ENCODE measurements around the gene VCL. TPM values are rescaled to one million over a fixed set of nuclear protein-coding genes. Genes with fewer than 3 reads are reported as not detected.
"Not testable (repeated sequence)": the region's sequence is repeated elsewhere in the genome, so short reads cannot be mapped to it uniquely, and the experiment has no call there.

Gene VCL
- total and polyA plus RNA-seq, 7 donors: 6.2 to 451 (median 179) TPM

GRCh38 chr10:74135452-74135851, 137.5 kb downstream of the VCL start:
- H3K4me1 ChIP-seq: peaks cover 0 to 12% (median 5%) of the 10 kb centered on the region in 4 donors
- intact Hi-C loops (cut with DNase I): no loop called here
- WGBS, 2 donors: 94 to 95% methylated on average over 3 of the region's 3 CpGs
- no peaks in the 10 kb centered on the region for H3K27me3 ChIP-seq
- H3K36me3 ChIP-seq: peaks cover 35 to 85% (median 47%) of the 10 kb centered on the region in 4 donors
- H3K27ac ChIP-seq: no peak overlapping the region
- DNase-seq: no peak
- H3K4me3 ChIP-seq: no peak overlapping the region
- TF ChIP-seq EP300 (IDR thresholded peaks at IDR 0.05) (no peak), CTCF (IDR thresholded peaks at IDR 0.05) (no peak)
- H3K9me3 ChIP-seq: no peaks in the 10 kb centered on the region

DNA sequence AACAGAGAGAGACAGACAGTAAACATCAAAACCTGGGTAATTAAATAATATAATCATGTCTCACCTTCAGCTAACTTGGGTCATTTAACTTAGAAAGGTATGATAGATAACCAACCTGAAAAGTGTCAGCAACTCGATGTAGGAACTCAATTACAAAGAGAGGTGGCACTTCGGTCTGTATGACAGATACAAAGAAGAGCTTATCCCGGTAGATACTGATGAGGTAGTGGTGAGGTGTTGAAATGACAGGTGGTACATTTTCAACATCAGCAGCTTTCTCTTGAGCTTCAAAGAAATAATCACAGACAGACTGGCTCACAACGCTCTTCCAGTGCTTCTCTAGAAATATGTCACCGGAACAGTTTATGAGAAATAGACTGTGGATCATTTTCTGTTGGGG, 140.1 kb downstream of the VCL start:
- no peaks in the 10 kb centered on the region for H3K9me3 ChIP-seq
- TF ChIP-seq CTCF (IDR thresholded peaks at IDR 0.05): no peak
- TF ChIP-seq POLR2AphosphoS5 (IDR thresholded peaks at IDR 0.05): no peak
- TF ChIP-seq EP300 (IDR thresholded peaks at IDR 0.05): no peak
- no peak for TF ChIP-seq POLR2A (IDR thresholded peaks at IDR 0.05)
- DNase-seq: no peak
- no peak overlapping the region for H3K27ac ChIP-seq
- intact Hi-C loops (cut with DNase I): no loop called here
- H3K4me3 ChIP-seq: no peak overlapping the region
- 91 to 96% methylated on average over 5 of the region's 5 CpGs for WGBS, 2 donors
- peaks cover 21 to 60% (median 30%) of the 10 kb centered on the region in 4 donors for H3K36me3 ChIP-seq
- no peaks in the 10 kb centered on the region for H3K27me3 ChIP-seq
- peaks cover 0 to 25% (median 15%) of the 10 kb centered on the region in 4 donors for H3K4me1 ChIP-seq

- H3K27me3 ChIP-seq; intact Hi-C loops (cut with DNase I); H3K4me3 ChIP-seq; H3K27ac ChIP-seq; DNase-seq; H3K9me3 ChIP-seq: not testable (repeated sequence)
- WGBS, 2 donors: 94 to 95% methylated on average over 5 of the region's 5 CpGs
- Histone ChIP-seq H3K36me3 (peaks cover 21 to 54% (median 27%) of the 10 kb centered on the region in 4 donors), H3K4me1 (peaks cover 0 to 28% (median 21%) of the 10 kb centered on the region in 4 donors)
Observed at GRCh38 chr10:74138596-74138995, 140.7 kb downstream of the VCL start.

DNA sequence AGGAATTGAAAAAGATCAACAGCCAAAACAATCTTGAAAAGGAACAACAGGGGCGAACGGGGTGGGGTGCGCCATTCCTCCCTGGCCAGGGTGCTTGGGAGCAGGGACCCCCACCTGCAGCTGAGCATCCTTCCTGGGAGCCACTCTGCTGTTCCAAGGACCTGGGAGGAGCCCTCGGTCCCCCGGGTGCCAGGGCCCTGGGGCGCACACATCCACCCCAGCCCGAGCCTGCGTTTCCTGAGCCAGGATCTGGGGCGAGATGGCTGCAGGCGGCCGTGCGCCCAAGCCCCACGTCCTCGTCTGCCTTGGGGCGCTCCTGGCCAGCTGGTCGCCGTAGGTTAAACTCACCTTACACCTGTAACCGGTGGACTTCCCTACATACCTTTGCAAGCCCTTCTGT, 142.1 kb downstream of the VCL start:
- Histone ChIP-seq H3K27me3 (no peaks in the 10 kb centered on the region), H3K27ac (no peak overlapping the region), H3K4me1 (peaks cover 0 to 30% (median 26%) of the 10 kb centered on the region in 4 donors), H3K4me3 (no peak overlapping the region), H3K9me3 (no peaks in the 10 kb centered on the region), H3K36me3 (peaks cover 21 to 40% (median 25%) of the 10 kb centered on the region in 4 donors)
- DNase-seq: no peak
- 97 to 98% methylated on average over 18 of the region's 18 CpGs for WGBS, 2 donors
- intact Hi-C loops (cut with DNase I): no loop called here
- TF ChIP-seq CTCF (IDR thresholded peaks at IDR 0.05): no peak
- no peak for TF ChIP-seq POLR2A (IDR thresholded peaks at IDR 0.05)
- TF ChIP-seq EP300 (IDR thresholded peaks at IDR 0.05): no peak
- no peak for TF ChIP-seq POLR2AphosphoS5 (IDR thresholded peaks at IDR 0.05)

DNA sequence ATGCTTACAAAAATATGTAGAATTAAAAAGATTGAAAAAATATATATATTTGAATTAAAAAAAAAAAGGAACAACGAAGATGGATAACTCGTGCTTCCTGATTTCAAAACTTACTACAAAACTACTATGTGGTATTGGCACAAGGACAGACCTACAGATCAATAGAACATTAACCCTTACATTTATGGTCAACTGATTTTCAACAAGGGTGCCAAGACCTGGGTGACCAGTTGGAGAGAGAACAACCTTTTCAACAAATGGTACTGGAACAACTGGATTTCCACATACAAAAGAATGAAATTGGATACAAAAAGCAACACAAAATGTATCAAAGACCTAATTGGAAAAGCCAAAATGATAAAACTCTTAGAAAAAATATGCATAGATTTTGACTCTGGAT, 142.6 kb downstream of the VCL start:
- intact Hi-C loops (cut with DNase I): no loop called here
- DNase-seq: no peak
- TF ChIP-seq CTCF (IDR thresholded peaks at IDR 0.05) (no peak), POLR2AphosphoS5 (IDR thresholded peaks at IDR 0.05) (no peak), EP300 (IDR thresholded peaks at IDR 0.05) (no peak), POLR2A (IDR thresholded peaks at IDR 0.05) (no peak)
- Histone ChIP-seq H3K9me3 (no peaks in the 10 kb centered on the region), H3K27me3 (no peaks in the 10 kb centered on the region), H3K4me1 (peaks cover 0 to 34% (median 31%) of the 10 kb centered on the region in 4 donors), H3K27ac (no peak overlapping the region), H3K4me3 (no peak overlapping the region), H3K36me3 (peaks cover 21 to 34% (median 24%) of the 10 kb centered on the region in 4 donors)
- WGBS, 2 donors: 80 to 82% methylated on average over 2 of the region's 2 CpGs
